ENCODE results near the gene CHRM2. TPM values are rescaled to one million over a fixed set of nuclear protein-coding genes. Genes with fewer than 3 reads are reported as not detected.

The CHRM2 gene
- total and polyA plus RNA-seq, 2 experiments from 2014 or later = 0.21 to 0.35 TPM

GRCh38 chr7:137032436-137032835 is 164.0 kb downstream of the CHRM2 start:
- Histone ChIP-seq H3K27me3 (ENCODE audit: insufficient read depth) (no peaks in the 10 kb centered on the region), H3K4me2 (no peak overlapping the region), H3K79me2 (replicated peaks; ENCODE audit: insufficient read depth) (no peaks in the 10 kb centered on the region), H4K20me1 (replicated peaks; ENCODE audit: insufficient read depth) (no peaks in the 10 kb centered on the region), H3K9me2 (ENCODE audit: insufficient read depth) (no peaks in the 10 kb centered on the region), H3K36me3 (ENCODE audit: insufficient read depth) (no peaks in the 10 kb centered on the region), H3K27ac (ENCODE audit: low read depth) (no peak overlapping the region), H2AFZ (no peak overlapping the region), H3F3A (replicated peaks; ENCODE audit: low read depth) (no peaks in the 10 kb centered on the region), H3K4me1 (ENCODE audit: insufficient read depth) (no peaks in the 10 kb centered on the region), H3K4me3 (no peak overlapping the region)
- Mint-ChIP-seq H3K27me3 (ENCODE audit: insufficient read depth, low read depth, poor library complexity) (no peaks in the 10 kb centered on the region), H3K27ac (no peak overlapping the region), H3K4me3 (no peak overlapping the region), H3K9me3 (no peaks in the 10 kb centered on the region), H3K4me1 (no peaks in the 10 kb centered on the region; the same call in 1 of the 3 replicates), H3K36me3 (ENCODE audit: low read depth) (no peaks in the 10 kb centered on the region)
- no peak for DNase-seq (ENCODE audit: low spot score)
- no peak for ATAC-seq
- no peak for TF ChIP-seq EZH2 (IDR thresholded peaks at IDR 0.05; ENCODE audit: low read depth, unreplicated experiment)
- TF ChIP-seq POLR2AphosphoS5 (IDR thresholded peaks at IDR 0.05; ENCODE audit: low read depth) = no peak
- no peak for TF ChIP-seq ZNF331 (CRISPR knock-in tag; IDR thresholded peaks at IDR 0.05; ENCODE audit: low read depth)
- no peak for TF ChIP-seq STAT1 (IDR thresholded peaks at IDR 0.05; ENCODE audit: unreplicated experiment)
- no peak for TF ChIP-seq EZH2phosphoT487 (IDR thresholded peaks at IDR 0.05; ENCODE audit: unreplicated experiment)
- no peak for TF ChIP-seq ZNF462 (CRISPR knock-in tag; IDR thresholded peaks at IDR 0.05)
- no peak for TF ChIP-seq CREB1 (CRISPR knock-in tag; IDR thresholded peaks at IDR 0.05; ENCODE audit: low read depth)
- no peak for TF ChIP-seq CTCF (conservative IDR thresholded peaks at IDR 0.05; ENCODE audit: low read depth in 2 of 2)
- TF ChIP-seq ETS1 (IDR thresholded peaks at IDR 0.05) = no peak
- no peak for TF ChIP-seq REST (IDR thresholded peaks at IDR 0.05; ENCODE audit: unreplicated experiment)
- TF ChIP-seq NANOG (IDR thresholded peaks at IDR 0.05; ENCODE audit: borderline replicate concordance) = no peak
- TF ChIP-seq JUNB (IDR thresholded peaks at IDR 0.05; ENCODE audit: unreplicated experiment) = no peak
- no peak for TF ChIP-seq ZNF114 (CRISPR knock-in tag; IDR thresholded peaks at IDR 0.05)
